HEK293T (cell line): ENCODE results near the gene DPCD.

Experiments used
- ARNT ChIP-seq: fragments of 450-650 bp; IDR thresholded peaks from 2 replicates; pipeline ENCODE4 v1.6.1; 2017; ENCODE audit warnings: mild to moderate bottlenecking
- BHLHE40 ChIP-seq: fragments of 450-650 bp; IDR thresholded peaks from 2 replicates; pipeline ENCODE4 v1.6.1; 2016; ENCODE audit warnings: mild to moderate bottlenecking, moderate library complexity, borderline replicate concordance
- ELF4 ChIP-seq: fragments of 450-650 bp; IDR thresholded peaks from 2 replicates; pipeline ENCODE4 v1.6.1; 2017; ENCODE audit warnings: antibody characterized with exemption
- FOXA1 ChIP-seq: fragments of 450-650 bp; IDR thresholded peaks from 2 replicates; pipeline ENCODE4 v1.6.1; 2016; ENCODE audit warnings: mild to moderate bottlenecking
- FOXK2 ChIP-seq: fragments of 450-650 bp; IDR thresholded peaks from 2 replicates; pipeline ENCODE4 v1.6.1; 2016; ENCODE audit warnings: mild to moderate bottlenecking
- FOXM1 ChIP-seq: fragments of 450-650 bp; IDR thresholded peaks from 2 replicates; pipeline ENCODE4 v1.6.1; 2017; ENCODE audit warnings: mild to moderate bottlenecking, borderline replicate concordance
- L3MBTL2 ChIP-seq: fragments of 450-650 bp; conservative IDR thresholded peaks from 2 replicates; pipeline ENCODE4 v1.6.1; 2016; ENCODE audit warnings: mild to moderate bottlenecking
- NFRKB ChIP-seq: fragments of 450-650 bp; IDR thresholded peaks from 2 replicates; pipeline ENCODE4 v1.6.1; 2016; ENCODE audit warnings: mild to moderate bottlenecking, moderate library complexity
- SP1 ChIP-seq: fragments of 450-650 bp; IDR thresholded peaks from 2 replicates; pipeline ENCODE4 v1.6.1; 2017
- SUZ12 ChIP-seq: fragments of 450-650 bp; IDR thresholded peaks from 2 replicates; pipeline ENCODE4 v1.6.1; 2016; ENCODE audit warnings: mild to moderate bottlenecking
- TARDBP ChIP-seq: fragments of 450-650 bp; IDR thresholded peaks from 2 replicates; pipeline ENCODE4 v1.6.1; 2016

DNA sequence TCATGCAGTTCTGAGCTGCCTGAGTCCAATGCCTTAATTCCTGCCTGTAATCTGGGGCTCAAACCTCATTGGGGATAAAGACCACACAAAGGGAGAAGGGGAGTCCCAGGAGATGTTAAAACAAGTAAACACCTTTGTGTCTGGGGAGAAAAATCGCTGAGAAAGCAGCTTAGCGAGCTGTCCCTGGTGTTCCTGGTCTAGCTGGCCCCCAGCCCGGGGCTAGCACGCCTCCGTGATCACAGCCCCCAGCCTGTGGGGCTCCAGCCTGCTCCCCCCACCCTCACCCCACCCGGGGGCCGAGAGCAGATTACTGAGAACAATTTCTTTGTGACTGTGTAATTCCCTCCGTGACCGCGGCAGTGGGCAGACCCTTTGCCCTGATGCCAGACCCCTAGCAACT, 24.8 kb downstream of the DPCD start:
- TF ChIP-seq TARDBP (no peak), FOXM1 (no peak), FOXK2 (no peak), NFRKB (no peak), BHLHE40 (no peak), SP1 (no peak), ELF4 (no peak), FOXA1 (no peak), ARNT (no peak), SUZ12 (no peak), L3MBTL2 (no peak)
